HG03439 (cell line): Measurements from ENCODE around the gene TMEM147.
A peak's percentile ranks its signal among the peaks of the same experiment; 100 is the strongest.

Experiments
- ATAC-seq: cut with Tn5 transposase; IDR thresholded peaks from one replicate; pipeline ENCODE4 v1.9.1; 2021; ENCODE audit warnings: mild to moderate bottlenecking, moderate library complexity; ENCODE audit not compliant: unreplicated experiment

TMEM147 gene, protein sequence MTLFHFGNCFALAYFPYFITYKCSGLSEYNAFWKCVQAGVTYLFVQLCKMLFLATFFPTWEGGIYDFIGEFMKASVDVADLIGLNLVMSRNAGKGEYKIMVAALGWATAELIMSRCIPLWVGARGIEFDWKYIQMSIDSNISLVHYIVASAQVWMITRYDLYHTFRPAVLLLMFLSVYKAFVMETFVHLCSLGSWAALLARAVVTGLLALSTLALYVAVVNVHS

GRCh38 chr19:35545001-35545854, at the start of gene TMEM147:
Gene TMEM147 (plus strand): TSS chr19:35545626. CDS start chr19:35545740, 114 bp downstream.
- peak; percentile 72 for ATAC-seq

GRCh38 chr19:35497406-35497805, 48.0 kb upstream of the TMEM147 start:
- ATAC-seq, result no peak

DNA sequence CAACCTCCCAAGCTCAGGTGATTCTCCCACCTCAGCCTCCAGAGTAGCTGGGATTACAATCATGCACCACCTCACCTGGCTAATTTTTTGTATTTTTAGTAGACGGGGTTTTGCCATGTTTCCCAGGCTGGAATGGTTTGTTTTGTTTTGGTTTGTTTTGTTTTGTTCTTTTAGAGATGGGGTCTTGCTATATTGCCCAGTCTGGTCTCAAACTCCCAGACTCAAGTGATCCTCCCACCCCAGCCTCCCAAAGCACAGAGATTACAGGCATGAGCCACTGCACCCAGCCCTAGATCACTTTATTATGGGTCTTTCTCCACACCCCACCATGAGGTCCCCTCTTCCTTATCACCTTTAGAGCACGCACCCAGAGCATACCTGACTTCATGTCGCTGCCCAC, 47.2 kb upstream of the TMEM147 start:
- no peak for ATAC-seq

DNA sequence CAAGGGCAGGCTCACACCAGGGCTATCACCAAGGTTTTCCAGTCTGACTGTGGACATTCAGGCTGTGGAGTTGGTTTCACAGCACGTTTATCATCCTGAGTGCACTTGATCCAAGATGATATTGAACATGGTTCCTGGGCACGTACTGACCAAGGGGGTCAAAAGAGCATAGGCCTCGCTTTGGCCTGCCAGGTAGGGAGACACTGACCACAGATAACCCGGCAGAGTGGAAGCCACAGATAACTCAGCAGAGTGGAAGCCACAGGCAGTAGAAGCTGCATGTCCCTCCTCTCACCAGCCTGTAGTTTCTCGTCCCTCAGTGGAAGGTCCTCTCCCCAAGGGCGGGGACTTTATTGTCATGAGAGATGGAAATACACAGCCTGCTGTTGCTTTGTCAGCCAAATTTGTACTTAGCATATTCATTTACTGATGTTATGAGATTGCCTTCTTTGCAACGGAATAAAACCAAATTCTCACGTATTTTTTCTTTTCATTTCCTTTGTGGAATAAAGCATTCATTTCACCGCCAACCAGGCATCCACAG, 46.4 kb upstream of the TMEM147 start:
- no peak for ATAC-seq

- ATAC-seq, result no peak
Observed at GRCh38 chr19:35500611-35501010, 44.8 kb upstream of the TMEM147 start.

DNA sequence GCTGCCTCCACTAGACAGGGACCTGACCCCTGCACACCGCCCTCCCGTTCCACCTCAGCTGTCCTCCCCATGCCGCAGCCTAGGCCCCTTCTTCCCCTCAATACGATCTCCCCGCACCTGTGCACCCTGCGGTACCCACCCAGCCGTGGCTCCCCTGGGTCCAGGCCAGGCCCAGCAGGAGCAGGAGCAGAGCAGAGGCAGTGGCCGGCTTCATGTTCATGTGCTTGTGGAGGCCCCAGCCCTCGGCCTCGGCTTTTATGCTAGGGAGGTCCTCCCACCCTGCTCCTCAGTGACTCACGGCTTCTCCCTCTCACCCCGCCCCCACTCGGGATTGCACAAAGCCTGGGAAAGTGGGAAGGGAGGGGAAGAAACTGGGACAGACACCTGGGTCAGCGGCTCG, 43.7 kb upstream of the TMEM147 start:
- ATAC-seq, result no peak

DNA sequence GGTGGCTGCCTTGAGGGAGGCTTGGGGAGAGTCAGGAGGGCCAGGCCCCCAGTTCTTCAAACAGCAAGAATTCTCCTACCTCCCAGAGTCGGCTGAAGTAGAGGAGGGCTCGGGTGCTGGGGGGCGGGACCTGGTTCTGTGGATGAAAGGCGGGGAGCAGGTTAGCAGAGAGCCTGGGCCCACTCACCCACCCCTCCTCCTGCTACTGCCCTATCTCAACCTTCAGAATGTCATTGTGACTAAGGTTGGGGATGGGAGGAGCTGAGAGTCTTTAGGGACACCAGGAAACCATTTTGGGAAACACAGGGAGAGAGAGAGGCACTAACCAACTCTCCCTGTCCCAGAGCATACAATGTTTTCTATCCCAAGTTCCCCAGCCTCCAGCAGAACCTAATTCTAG, 42.7 kb upstream of the TMEM147 start:
- no peak for ATAC-seq

GRCh38 chr19:35506011-35506410, 39.4 kb upstream of the TMEM147 start:
- no peak for ATAC-seq

GRCh38 chr19:35507561-35507960, 37.9 kb upstream of the TMEM147 start:
- ATAC-seq, result no peak

GRCh38 chr19:35508129-35508528, 37.3 kb upstream of the TMEM147 start:
- no peak for ATAC-seq

GRCh38 chr19:35509018-35509652, 36.3 kb upstream of the TMEM147 start:
- no peak for ATAC-seq

DNA sequence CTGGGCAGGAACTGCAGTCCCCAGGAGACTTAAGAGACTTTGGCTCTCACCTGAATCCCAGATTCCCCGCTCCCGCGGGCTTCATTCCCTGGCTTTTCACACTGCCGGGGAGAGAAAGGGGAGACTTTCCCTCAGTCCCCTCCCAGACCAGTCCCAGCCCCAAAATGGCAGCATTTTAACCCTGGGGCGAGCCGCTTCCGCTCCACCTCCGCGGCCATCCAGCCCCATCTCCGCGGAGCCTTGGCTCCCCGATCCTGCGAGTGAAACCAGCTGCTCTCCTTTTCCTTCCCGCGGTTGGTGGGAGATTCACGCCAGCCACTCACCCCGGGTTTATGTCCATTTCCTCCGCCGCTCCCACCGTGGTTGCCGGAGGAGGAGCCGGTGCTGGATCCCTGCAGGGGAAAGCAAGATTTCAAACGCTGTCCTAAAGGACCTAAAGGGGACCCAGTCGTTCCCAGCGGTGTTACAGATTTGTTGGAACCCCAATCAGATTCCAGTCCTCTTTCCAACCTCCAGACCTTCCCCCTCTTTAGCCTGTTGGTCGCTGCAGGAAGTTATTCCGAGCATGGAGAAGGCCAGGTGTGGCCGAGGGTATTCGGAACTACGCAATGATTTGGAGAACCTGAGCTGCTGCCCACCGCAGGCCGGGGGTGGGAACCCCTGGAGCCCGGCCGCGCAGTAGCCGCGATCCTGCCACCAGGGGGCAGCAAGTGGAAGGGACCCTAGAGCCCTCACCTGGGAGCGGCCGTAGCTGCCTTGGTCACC, 35.4 kb upstream of the TMEM147 start:
- ATAC-seq, result no peak

GRCh38 chr19:35510626-35510964, 34.8 kb upstream of the TMEM147 start:
- ATAC-seq, result no peak

DNA sequence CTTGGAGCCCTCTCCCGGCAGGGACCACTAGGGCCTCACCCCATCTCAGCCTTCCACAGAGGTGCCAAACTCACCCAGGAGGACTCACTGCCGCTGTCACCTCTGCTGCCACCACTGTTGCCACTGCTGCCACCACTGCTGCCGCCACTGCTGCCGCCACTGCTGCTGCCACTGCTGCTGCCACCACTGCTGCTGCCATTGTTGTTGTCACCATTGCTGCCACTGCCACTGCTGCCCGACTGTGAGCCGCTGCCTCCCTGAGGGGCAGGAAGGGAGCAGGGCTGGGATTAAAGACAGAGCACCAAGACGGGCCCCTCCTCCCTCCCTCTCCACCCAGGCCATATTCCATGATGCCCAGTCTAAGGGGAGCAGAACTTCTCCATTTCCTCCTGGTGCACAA, 34.1 kb upstream of the TMEM147 start:
- no peak for ATAC-seq

- no peak for ATAC-seq
Observed at GRCh38 chr19:35512831-35513627, 32.4 kb upstream of the TMEM147 start.

- no peak for ATAC-seq
Observed at GRCh38 chr19:35513628-35514281, 31.7 kb upstream of the TMEM147 start, which contains the start of gene DMKN. Gene DMKN (minus strand): TSS chr19:35513649. CDS start chr19:35513475, 174 bp downstream.

- no peak for ATAC-seq
Observed at GRCh38 chr19:35514282-35514809, 31.1 kb upstream of the TMEM147 start.

GRCh38 chr19:35516310-35516709, 29.1 kb upstream of the TMEM147 start:
- ATAC-seq, result no peak

DNA sequence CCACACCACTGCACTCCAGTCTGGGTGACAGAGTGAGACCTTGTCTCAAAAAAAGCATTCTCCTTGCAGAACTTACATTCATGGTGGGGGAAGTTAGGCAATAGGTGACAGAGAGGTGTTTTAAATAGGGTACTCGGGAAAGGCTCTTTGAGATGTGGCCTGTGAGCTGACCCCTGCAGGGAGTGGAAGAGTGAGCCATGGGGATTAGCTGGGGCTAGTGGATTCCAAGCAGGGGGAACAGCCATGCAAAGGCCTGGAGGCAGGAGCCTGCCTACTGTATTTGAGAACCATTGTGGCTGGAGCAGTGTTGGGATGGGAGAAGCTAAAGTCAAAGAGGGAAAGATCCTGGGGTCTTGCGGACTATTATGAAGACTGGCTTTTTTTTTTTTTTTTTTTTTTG, 28.1 kb upstream of the TMEM147 start:
- ATAC-seq, result no peak
